CD14-positive monocyte (primary cell): Measurements from ENCODE around the gene RIC8A. TPM values are rescaled to one million over a fixed set of nuclear protein-coding genes. Genes with fewer than 3 reads are reported as not detected.

Experiments used
- DNase-seq, 3 donors: peaks; one replicate each; pipeline ENCODE4 v3.0.0-alpha.2; 2011 to 2022
- H2AFZ ChIP-seq: 2 replicates; pipeline ENCODE4 v1.6.0; 2012; ENCODE audit warnings: mild to moderate bottlenecking, low read depth, low read length, inconsistent platforms; ENCODE audit not compliant: insufficient read depth, poor library complexity, severe bottlenecking
- H3K27ac ChIP-seq, 2 donors: 1 replicate in 1 of 2; 2 replicates in 1 of 2; pipeline ENCODE4 v1.5.1; 2012 to 2013; ENCODE audit warnings: low read length in 2 of 2, control low read depth in 1 of 2, inconsistent platforms in 1 of 2, low read depth in 1 of 2, mild to moderate bottlenecking in 1 of 2
- H3K27me3 ChIP-seq, 2 donors: one replicate each; pipeline versions ENCODE4 v1.6.0 to v1.6.1; 2011 to 2013; ENCODE audit warnings: low read length in 2 of 2; ENCODE audit not compliant: control insufficient read depth in 2 of 2, insufficient read depth in 2 of 2
- H3K36me3 ChIP-seq, 2 donors: replicated peaks in 1 of 2; 1 replicate in 1 of 2; 2 replicates in 1 of 2; pipeline versions ENCODE4 v1.5.1 to v1.6.1; 2012 to 2013; ENCODE audit warnings: low read length in 2 of 2, control low read depth in 1 of 2, inconsistent platforms in 1 of 2, mild to moderate bottlenecking in 1 of 2; ENCODE audit not compliant: insufficient read depth in 2 of 2, control insufficient read depth in 1 of 2
- H3K4me1 ChIP-seq, 2 donors: 1 replicate in 1 of 2; 2 replicates in 1 of 2; pipeline versions ENCODE4 v1.5.1 to v1.6.1; 2012 to 2013; ENCODE audit warnings: low read length in 2 of 2, control low read depth in 1 of 2, inconsistent platforms in 1 of 2, mild to moderate bottlenecking in 1 of 2, moderate library complexity in 1 of 2; ENCODE audit not compliant: insufficient read depth in 2 of 2, control insufficient read depth in 1 of 2
- H3K4me2 ChIP-seq: replicated peaks from 2 replicates; pipeline ENCODE3; 2012; ENCODE audit warnings: low read length, moderate library complexity, mild to moderate bottlenecking; ENCODE audit not compliant: poor library complexity, severe bottlenecking; ENCODE audit errors: extremely low read depth
- H3K4me3 ChIP-seq, 3 experiments: fragments of 200-600 bp in 1 of 3; sonication (generic) in 1 of 3; replicated peaks in 1 of 3; 1 replicate in 2 of 3; 2 replicates in 1 of 3; pipeline ENCODE4 v1.5.1; 2011 to 2013; ENCODE audit warnings: low read length in 3 of 3, mild to moderate bottlenecking in 3 of 3, control low read depth in 2 of 3, low read depth in 2 of 3, inconsistent platforms in 1 of 3, moderate library complexity in 1 of 3
- H3K79me2 ChIP-seq: 2 replicates; pipeline ENCODE4 v1.6.0; 2012; ENCODE audit warnings: mild to moderate bottlenecking, control low read depth, inconsistent platforms, low read length, moderate library complexity; ENCODE audit not compliant: insufficient read depth
- H3K9ac ChIP-seq: 2 replicates; pipeline ENCODE4 v1.6.0; 2017; ENCODE audit warnings: low read length, mild to moderate bottlenecking; ENCODE audit not compliant: insufficient read depth, poor library complexity, severe bottlenecking
- H3K9me3 ChIP-seq, 2 donors: replicated peaks in 1 of 2; 1 replicate in 1 of 2; 2 replicates in 1 of 2; pipeline versions ENCODE4 v1.5.1 to v1.6.1; 2012 to 2013; ENCODE audit warnings: low read length in 2 of 2, control low read depth in 1 of 2; ENCODE audit not compliant: control insufficient read depth in 1 of 2, insufficient read depth in 1 of 2
- H4K20me1 ChIP-seq: 2 replicates; pipeline ENCODE4 v1.6.0; 2012; ENCODE audit warnings: mild to moderate bottlenecking, low read length, control low read depth, moderate library complexity; ENCODE audit not compliant: insufficient read depth
- H3K27ac Mint-ChIP-seq, 7 donors: one replicate each; pipeline ENCODE4 v1.8.0; 2020; ENCODE audit warnings: mild to moderate bottlenecking in 7 of 7, mixed read lengths in 7 of 7, moderate library complexity in 6 of 7, inconsistent platforms in 2 of 7
- H3K27me3 Mint-ChIP-seq, 3 donors: one replicate each; pipeline ENCODE4 v1.8.0; 2021 to 2022; ENCODE audit warnings: low read depth in 3 of 3, mild to moderate bottlenecking in 3 of 3, mixed read lengths in 3 of 3, moderate library complexity in 3 of 3, inconsistent platforms in 1 of 3
- H3K36me3 Mint-ChIP-seq, 2 donors: one replicate each; pipeline ENCODE4 v1.8.0; 2020; ENCODE audit warnings: mixed read lengths in 2 of 2, inconsistent platforms in 1 of 2, mild to moderate bottlenecking in 1 of 2
- H3K4me1 Mint-ChIP-seq: one replicate; pipeline ENCODE4 v1.8.0; 2020; ENCODE audit warnings: mild to moderate bottlenecking, mixed read lengths
- H3K4me3 Mint-ChIP-seq, 2 donors: one replicate each; pipeline ENCODE4 v1.8.0; 2020; ENCODE audit warnings: mild to moderate bottlenecking in 2 of 2, mixed read lengths in 2 of 2, moderate library complexity in 1 of 2
- H3K9me3 Mint-ChIP-seq, 7 donors: one replicate each; pipeline ENCODE4 v1.8.0; 2020 to 2022; ENCODE audit warnings: mixed read lengths in 7 of 7, mild to moderate bottlenecking in 6 of 7, moderate library complexity in 6 of 7, inconsistent platforms in 2 of 7
- CTCF ChIP-seq: fragments of 200-600 bp; IDR thresholded peaks from one replicate; pipeline ENCODE4 v1.8.0; 2022; ENCODE audit warnings: antibody characterized with exemption, mild to moderate bottlenecking
- WGBS: methylation state at CpG from one replicate; pipeline ENCODE4 v1.1.5; 2013; ENCODE audit warnings: missing lambda C conversion rate; ENCODE audit not compliant: insufficient coverage; 5-methylcytosine and 5-hydroxymethylcytosine counted together
- intact Hi-C, 2 donors: fragments of 100-400 bp; cut with micrococcal nuclease; formaldehyde crosslinking; loops; one replicate each; pipeline versions ENCODE4 v1.15.0 to v1.15.1; 2023
- polyA plus RNA-seq, 3 donors: library from polyadenylated mRNA; depleted of rRNA in 1 of 3; unstranded in 2 of 3; stranded (reverse) in 1 of 3; fragments of 300-500 nt in 2 of 3; fragments of >200 nt in 1 of 3; fragmentation: Illumina TruSeq in 2 of 3; gene quantifications; 1 replicate in 2 of 3; 2 replicates in 1 of 3; pipeline ENCODE4 v1.2.3, GENCODE V29; 2012 to 2021

RIC8A gene
- polyA plus RNA-seq, 3 donors, result 51.1 to 79.1 (median 56.5) TPM

- peaks cover 34 to 54% of the 10 kb centered on the region in 2 donors for H3K4me1 ChIP-seq
- peak overlapping the region; percentile 98 for H3K9ac ChIP-seq
- intact Hi-C loops, result loop anchor here in 1 of 2 donors (1.0 to 10.0 kb wide), 4 partner anchors 28 to 297 kb away; partner anchors contain the start of genes PSMD13, RNH1 and SIRT3
- no peaks in the 10 kb centered on the region for H3K27me3 ChIP-seq
- H3K36me3 ChIP-seq, result peaks cover 47 to 64% of the 10 kb centered on the region in 2 donors
- peak overlapping the region; percentile 99 to 100 (median 100) for H3K27ac Mint-ChIP-seq
- H3K4me3 Mint-ChIP-seq, result peak overlapping the region; percentile 97 to 98
- H3K27me3 Mint-ChIP-seq, result peaks cover 2 to 4% (median 3%) of the 10 kb centered on the region in 3 donors
- DNase-seq, result peak; percentile 77 to 85 (median 77)
- peaks cover 68% of the 10 kb centered on the region for H4K20me1 ChIP-seq
- 0% methylated on average over 27 of the region's 27 CpGs for WGBS
- H3K9me3 Mint-ChIP-seq, result no peaks in the 10 kb centered on the region
- peak overlapping the region; percentile 98 to 100 for H3K27ac ChIP-seq
- peaks cover 58 to 64% of the 10 kb centered on the region in 2 donors for H3K36me3 Mint-ChIP-seq
- peaks cover 62% of the 10 kb centered on the region for H3K79me2 ChIP-seq
- peak overlapping the region; percentile 86 for H3K4me2 ChIP-seq
- no peak overlapping the region for H2AFZ ChIP-seq
- peaks cover 48% of the 10 kb centered on the region for H3K4me1 Mint-ChIP-seq
- no peaks in the 10 kb centered on the region for H3K9me3 ChIP-seq
- no peak for TF ChIP-seq CTCF
- peak overlapping the region; percentile 69 to 98 (median 81) for H3K4me3 ChIP-seq
Observed at GRCh38 chr11:207863-208180, 314 bp downstream of the RIC8A start.

DNA sequence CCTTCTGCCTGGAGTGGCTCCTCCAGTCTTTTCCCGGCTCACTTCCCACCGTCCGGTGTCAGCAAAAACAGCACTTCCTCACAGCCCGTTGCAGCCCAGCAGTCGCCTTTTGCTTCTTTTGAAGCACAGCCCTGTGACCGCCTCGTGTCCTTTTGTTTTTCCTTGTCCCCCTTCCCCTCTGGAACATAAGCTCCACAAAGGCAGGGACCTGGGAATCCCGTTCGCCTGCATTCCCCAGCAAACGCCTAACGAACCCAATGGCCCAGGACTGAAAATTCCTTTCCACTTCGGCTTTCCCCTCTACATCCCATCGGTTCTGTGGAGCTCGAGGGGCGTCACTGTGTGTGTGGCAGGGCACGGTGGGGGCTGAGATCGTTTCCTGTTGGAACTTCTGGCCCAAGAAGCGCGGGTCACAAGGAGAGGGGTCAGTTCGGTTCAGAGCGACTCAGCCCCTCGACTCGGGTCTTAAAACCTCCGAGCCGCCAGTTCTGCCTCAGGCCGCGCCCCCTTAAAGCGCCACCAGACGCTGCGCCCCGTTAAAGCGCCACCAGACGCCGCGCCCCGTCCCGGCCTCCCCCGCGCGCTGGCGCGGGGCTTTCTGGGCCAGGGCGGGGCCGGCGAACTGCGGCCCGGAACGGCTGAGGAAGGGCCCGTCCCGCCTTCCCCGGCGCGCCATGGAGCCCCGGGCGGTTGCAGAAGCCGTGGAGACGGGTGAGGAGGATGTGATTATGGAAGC is 841 bp downstream of the RIC8A start:
- Histone ChIP-seq H3K9ac (peak overlapping the region; percentile 98), H2AFZ (peak overlapping the region; percentile 62), H3K36me3 (peaks cover 52 to 66% of the 10 kb centered on the region in 2 donors), H3K27me3 (no peaks in the 10 kb centered on the region), H3K4me2 (peak overlapping the region; percentile 86), H3K4me3 (peak overlapping the region; percentile 69 to 98 (median 81)), H4K20me1 (peaks cover 68% of the 10 kb centered on the region), H3K4me1 (peaks cover 29 to 49% of the 10 kb centered on the region in 2 donors), H3K9me3 (no peaks in the 10 kb centered on the region), H3K27ac (peak overlapping the region; percentile 98 to 100), H3K79me2 (peaks cover 62% of the 10 kb centered on the region)
- Mint-ChIP-seq H3K4me3 (peak overlapping the region; percentile 97 to 98), H3K27me3 (peaks cover 0 to 4% (median 2%) of the 10 kb centered on the region in 3 donors), H3K9me3 (no peaks in the 10 kb centered on the region), H3K4me1 (peaks cover 42% of the 10 kb centered on the region), H3K27ac (peak overlapping the region; percentile 99 to 100 (median 100)), H3K36me3 (peaks cover 59 to 64% of the 10 kb centered on the region in 2 donors)
- peak; percentile 59 to 78 (median 62) for DNase-seq
- WGBS, result under 1% methylated on average over 49 of the region's 57 CpGs
- TF ChIP-seq CTCF, result no peak
- intact Hi-C loops, result loop anchor here in 1 of 2 donors (2.0 to 10.0 kb wide), 3 partner anchors 59 to 296 kb away; partner anchors contain the start of gene RNH1
